GM12872 (cell line): Measurements from ENCODE around the gene ITPR1.

Experiments
- TF ChIP-seq, protein P1 (sequence below): IDR thresholded peaks from 3 replicates; pipeline ENCODE4 v1.5.1; 2011; ENCODE audit warnings: low read depth, mild to moderate bottlenecking, low read length, moderate library complexity; ENCODE audit not compliant: insufficient read depth

ITPR1 gene

DNA sequence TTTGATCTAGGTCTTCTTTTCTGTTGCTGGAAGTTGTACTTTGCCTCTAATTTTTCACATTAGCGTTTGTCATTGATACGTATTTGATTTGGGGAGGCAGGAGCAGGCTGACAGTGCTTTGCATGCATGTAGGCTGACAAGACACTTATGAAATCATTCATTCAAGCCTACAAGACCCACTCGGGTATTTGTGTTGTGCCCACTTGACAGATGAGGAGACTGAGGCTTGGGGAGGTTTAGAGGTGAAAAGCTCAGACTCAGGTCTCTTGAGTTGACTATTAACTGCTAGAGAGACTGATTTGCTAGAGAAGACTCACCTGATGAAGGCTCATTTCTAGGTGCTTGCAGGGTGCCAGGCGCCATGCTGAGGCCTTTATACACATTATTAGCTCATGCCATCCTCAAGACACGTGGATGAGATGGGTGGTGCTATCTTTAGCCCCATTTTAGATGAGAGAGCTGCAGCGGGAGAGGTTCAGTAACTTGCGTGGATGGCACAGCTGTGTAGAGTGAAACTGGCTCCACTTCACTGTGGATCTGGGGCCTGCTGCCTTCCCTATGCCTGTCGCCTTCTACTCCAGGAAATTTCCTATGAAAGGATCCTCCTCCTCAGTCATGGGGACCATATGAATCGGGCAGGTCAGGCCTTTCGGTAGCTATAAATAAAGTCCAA, 192.7 kb downstream of the ITPR1 start:
- TF ChIP-seq, protein P1, sequence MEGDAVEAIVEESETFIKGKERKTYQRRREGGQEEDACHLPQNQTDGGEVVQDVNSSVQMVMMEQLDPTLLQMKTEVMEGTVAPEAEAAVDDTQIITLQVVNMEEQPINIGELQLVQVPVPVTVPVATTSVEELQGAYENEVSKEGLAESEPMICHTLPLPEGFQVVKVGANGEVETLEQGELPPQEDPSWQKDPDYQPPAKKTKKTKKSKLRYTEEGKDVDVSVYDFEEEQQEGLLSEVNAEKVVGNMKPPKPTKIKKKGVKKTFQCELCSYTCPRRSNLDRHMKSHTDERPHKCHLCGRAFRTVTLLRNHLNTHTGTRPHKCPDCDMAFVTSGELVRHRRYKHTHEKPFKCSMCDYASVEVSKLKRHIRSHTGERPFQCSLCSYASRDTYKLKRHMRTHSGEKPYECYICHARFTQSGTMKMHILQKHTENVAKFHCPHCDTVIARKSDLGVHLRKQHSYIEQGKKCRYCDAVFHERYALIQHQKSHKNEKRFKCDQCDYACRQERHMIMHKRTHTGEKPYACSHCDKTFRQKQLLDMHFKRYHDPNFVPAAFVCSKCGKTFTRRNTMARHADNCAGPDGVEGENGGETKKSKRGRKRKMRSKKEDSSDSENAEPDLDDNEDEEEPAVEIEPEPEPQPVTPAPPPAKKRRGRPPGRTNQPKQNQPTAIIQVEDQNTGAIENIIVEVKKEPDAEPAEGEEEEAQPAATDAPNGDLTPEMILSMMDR, result no peak

DNA sequence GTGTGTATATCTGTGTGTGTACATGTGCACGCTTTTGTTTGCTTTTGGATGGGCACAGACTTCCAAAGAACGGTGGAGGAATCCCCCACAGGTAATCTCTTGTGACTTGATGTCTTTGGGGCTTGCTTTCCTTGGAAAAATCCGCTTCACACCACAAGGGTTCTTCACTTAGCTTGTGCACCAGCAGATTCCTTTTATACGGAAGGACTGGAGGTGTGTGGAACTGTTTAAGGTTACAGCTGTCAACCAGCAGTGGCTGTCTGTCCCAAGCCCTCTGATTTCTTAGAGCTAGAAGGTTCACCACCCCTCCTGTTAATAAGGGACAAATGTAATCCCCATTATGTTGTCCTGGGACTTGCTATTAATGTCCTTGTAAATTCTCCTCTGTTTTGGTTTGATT, 193.5 kb downstream of the ITPR1 start:
- TF ChIP-seq, protein P1, result no peak

DNA sequence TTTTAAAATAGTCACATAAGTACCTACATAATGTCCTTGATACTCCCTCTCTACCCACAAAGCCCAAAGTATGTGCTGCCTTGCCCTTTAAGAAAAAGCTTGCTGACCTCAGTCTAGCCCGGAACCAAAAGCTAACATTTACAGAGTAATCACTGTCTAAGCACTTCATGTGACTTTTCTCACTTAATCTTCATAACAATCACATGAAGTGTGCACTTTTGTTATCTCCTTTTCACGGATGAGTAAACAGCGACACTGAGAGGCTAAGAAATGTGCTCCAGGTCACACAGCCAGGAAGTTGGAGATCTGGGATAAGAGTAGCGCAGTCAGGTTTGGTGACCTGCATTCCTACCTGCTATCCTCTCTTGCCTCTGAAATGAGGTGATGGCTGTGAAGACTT, 194.0 kb downstream of the ITPR1 start:
- TF ChIP-seq, protein P1, result no peak

DNA sequence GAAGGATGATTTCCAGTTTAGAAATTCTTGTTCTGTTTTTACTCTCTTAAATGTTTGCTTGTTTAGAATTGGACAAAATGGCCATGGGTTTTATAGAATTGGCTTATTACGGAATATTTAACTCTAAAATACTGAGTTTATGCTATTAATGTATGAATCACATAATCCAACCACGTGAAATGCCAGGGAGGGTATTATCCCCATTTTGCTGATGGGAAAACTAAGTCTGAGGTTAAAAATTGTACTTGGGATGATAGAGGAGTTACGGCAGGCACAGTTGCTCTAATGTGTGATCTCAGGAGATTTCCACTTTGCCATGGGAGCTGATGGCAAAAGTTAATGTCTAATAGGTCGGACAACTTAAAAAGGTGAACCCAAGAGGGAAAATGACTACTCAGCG, 194.4 kb downstream of the ITPR1 start:
- TF ChIP-seq, protein P1, result no peak

DNA sequence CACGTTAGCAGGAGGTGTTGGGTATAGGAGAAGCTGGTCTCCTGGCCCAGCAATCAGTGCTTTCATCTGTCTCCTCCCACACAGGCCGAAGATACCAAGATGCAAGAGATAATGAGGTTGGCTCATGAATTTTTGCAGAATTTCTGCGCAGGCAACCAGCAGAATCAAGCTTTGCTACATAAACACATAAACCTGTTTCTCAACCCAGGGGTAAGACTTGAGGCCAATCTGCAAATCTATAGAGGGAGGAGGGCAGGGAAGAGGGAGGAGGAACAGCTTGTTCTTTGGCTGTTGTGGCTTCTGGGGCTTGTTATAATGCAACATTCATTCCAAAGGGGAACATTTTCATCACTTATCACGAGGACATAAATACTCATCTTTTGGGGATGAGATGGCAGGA, 195.3 kb downstream of the ITPR1 start:
- TF ChIP-seq, protein P1, result no peak

DNA sequence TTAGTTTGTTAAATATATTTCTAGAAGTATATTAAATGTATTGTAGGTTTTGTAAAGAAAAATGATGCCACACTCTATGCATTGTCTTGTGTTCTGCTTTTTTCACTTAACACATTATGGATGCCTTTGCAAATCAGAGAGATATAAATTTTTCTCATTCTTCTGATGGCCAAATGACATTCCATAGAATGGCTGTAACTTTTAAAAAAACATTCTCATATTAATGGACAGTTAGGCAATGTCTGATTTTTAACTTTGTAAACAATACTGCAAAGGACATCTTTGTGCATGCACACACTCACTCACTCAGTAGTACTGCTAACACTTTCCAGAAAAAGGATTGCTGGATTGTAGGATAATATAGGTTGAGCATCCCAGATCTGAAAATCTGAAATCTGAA, 195.9 kb downstream of the ITPR1 start:
- TF ChIP-seq, protein P1, result no peak

DNA sequence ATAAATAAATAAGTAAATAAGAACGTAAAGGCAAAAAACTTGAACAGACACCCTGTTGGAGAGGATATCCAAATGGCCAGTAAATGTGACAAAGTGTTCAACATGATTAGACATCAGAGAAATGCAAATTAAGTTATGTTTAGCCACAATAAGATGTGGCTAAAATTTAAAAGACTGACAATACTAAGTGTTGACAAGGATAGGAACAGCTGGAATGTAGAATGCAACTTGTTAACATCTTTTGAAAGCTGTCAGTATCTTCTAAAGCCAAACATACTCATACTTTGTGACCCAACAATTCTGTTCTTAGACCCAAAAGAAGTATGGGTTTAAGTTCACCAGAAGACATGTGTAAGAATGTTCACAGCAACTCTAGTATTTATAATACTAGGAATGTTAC, 197.1 kb downstream of the ITPR1 start:
- TF ChIP-seq, protein P1, result no peak
